ENCODE results near the gene RNF14.

- TF ChIP-seq CTCF (conservative IDR thresholded peaks at IDR 0.05), result no peak
- no peak for TF ChIP-seq ZFX (IDR thresholded peaks at IDR 0.05)
Observed at GRCh38 chr5:141963701-141964100, 5.2 kb upstream of the RNF14 start.

Measured in C4-2B (cell line).